Measurements from ENCODE around the gene MRPS12.
"Not testable (repeated sequence)": the region's sequence is repeated elsewhere in the genome, so short reads cannot be mapped to it uniquely, and the experiment has no call there.

Gene MRPS12

DNA sequence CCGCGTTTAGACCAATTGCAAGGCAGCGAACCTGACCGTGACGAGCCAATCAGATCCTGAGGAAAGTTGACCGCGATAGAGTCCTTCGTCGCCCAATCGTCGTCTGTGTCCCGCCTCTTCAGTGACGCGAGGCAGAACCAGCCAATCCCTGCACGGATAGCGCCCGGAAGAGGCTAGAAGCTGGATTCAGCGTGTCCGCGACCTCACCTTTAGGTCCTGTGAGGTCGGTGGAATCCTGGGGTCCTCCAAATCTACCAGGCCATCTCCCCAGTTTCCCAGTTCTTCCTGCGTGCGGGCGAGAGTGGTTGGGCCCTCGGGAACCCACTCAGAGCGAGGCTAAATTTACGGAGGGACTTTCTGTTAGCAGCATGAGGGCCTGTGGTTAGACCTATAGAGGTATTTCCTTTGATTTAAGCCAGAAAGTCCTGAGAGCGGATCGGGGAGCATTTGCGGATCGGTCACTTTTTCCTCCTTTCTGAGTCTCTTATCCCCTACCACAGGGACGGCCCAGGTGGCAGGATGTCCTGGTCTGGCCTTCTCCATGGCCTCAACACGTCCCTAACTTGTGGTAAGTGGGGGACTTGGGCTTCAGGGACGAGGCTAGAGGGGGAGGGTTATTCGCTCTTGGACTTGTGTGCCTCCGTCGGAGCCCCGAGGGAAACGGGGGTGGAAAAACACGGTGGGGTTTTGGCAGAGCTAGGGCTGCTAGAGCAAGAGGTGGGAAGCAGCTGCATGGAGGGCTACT is at the start of gene MRPS12:
Gene MRPS12, plus strand, starts transcription at position 169 of the 745 bp plus-strand sequence. Its CDS starts 351 bp downstream, at position 520.
- DNase-seq, result peak; percentile 99 to 100 (median 100)

DNA sequence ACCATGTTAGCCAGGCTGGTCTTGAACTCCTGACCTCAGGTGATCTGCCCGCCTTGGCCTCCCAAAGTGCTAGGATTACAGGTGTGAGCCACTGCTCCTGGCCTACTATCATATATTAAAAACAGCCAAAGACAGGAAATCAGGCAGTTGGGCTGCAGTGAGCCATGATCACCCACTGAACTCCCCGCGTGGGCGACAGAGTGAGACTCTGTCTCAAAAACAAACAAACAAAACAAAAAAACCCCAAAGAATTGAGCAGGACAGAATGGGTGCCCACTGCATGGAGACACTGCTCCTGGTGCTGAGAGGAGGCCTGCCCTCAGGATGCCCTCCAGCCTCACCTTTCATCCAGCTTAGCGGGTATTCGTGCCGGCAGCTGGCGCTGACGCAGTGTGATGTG is 47.5 kb upstream of the MRPS12 start:
- DNase-seq, result no peak

DNA sequence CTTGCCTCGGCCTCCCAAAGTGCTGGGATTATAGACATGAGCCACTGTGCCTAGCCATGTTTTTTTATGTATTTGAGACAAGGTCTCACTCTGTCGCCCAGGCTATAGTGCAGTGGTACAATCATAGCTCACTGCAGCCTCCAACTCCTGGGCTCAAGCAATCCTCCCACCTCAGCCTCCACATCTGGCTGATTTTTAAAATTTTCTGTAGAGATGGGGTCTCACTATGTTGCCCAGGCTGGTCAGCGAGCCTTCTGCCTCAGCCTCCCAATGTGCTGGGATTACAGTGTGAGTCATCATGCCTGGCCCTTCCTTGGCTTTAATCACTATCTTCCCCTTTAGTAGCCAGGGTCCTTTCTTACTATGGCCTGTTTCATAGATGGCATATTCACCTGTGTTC is 46.1 kb upstream of the MRPS12 start:
- DNase-seq, result not testable (repeated sequence)

DNA sequence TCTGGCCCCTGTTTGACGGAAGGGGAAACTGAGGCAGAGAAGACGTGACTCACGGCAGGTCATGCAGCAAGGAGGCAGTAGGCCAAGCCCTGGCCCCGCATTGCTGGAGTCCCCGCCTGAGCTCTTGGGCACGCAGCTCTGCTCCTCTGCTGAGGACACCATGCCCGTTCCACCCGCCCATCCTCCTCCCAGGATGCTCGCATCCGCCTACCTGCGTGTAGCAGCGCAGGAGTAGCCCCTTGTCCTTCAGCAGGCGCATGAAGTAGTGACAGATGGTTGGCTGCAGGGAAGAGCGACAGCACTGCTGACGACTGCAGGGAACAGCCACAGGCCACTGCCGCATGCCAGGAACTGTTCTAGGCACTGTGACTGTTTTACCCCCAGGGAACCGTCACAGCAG is 41.9 kb upstream of the MRPS12 start:
- DNase-seq, result no peak

DNA sequence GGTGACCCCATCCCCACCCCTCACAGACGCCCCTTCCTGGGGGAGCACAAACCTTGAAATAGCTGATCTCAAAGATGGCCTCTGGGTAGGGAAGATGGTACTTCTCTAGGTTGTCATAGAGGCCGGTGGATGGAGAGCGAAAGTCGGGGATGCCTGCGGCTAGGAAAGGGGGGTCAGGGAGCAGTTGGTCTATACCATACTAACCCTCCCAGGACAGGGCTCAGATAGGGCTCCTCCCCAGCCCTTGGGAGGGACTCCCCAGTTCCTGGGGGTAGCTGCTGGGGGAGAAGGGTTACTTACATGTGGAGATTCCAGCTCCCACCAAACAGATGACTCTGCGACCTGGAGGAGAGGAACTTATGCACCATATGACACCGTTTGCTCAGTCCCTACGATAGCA is 40.9 kb upstream of the MRPS12 start:
- no peak for DNase-seq

DNA sequence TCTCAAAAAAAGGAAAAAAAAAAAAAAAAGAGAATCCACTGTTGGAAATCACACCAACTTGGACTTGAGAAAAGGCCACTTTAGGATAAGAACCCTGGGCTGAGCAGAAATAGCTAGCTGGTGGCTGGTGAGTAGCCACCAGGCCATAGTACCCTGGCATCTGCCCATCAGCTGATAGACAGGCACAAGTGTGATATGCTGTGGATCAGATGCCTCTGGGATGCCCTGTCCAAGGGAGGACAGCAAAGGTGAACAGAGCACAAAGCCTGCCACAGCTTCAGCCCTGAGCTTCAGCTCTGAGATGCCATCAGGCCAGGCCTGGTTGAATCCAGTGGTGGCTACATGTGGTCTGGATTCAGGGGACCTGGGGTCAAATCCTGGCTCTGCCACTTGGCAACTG is 40.1 kb upstream of the MRPS12 start:
- no peak for DNase-seq

DNA sequence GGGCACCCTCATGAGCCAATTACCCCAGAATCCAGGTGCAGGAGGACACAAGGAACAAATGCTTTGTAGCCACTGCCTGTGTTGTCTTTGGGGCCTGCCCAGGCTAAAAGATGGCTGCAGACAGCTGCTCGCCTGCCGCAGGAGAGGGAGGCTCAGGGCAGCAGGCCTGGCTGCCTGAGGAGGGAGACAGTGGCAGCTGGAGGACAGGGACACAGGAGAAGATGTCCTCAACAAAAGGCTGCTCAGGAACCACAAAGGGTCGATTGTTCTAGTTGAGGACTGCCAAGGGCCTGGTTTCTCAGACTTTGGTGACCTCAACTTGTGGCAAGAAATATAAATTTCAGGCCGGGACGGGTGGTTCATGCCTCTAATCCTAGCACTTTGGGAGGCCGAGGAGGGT is 39.0 kb upstream of the MRPS12 start:
- no peak for DNase-seq

DNA sequence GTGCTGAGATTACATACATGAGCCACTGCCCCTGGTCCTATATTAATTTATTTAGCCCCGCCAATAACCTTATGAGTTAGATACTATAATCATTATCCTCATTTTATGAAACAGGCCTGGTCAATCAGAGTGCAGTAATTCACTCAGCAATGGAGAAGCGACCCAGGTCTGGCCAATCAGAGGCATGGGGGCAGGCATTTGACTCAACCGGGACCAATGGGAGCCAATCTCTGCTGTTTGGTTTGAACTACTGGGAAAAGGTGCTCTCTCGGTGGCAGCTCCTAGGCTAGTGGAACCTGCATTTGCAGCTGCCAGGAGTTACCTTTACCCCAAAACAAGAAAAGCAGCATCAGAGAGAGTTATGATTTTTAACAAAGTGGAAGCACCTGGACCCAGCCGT is 37.9 kb upstream of the MRPS12 start:
- no peak for DNase-seq

DNA sequence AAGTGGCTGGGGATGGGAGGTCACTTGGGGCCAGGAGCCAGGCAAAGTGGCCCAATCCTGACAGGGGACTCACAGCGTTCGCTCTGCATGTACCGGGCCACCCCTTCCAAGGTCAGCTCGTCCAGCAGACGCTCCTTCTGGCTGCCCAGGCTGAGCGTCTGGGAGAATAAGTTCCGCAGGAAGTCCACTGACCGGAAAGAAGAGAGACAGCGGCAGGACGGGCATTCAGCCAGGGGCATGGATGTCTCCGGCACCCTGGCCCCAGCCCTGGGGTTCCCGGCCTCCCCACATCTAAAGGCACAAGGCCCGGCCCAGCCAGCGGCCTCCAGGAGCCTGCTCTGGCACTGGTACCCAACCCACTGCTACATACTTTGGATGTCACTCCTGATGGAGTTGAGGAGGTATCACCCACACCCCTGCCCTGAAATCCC is 37.4 kb upstream of the MRPS12 start:
- DNase-seq, result no peak

DNA sequence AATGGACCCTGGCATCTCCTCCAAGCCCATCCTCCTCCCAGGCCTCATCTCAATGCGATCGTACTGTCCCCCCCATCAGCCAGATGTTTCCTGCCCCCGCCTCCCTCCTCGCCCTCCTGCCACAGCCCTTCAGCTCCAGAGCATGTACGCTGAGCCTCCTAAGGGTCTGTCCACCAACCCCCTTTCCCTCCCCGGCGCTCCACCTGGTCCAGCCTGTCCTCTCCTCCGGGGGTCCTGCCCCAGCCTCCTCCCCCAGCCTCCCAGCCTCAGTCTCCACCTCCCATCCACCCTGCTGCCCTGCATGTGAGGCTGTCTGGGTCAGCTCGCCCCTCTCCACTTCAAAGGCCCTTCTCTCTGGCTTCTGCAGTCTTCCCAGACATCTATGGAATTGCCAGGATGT is 35.8 kb upstream of the MRPS12 start:
- no peak for DNase-seq

DNA sequence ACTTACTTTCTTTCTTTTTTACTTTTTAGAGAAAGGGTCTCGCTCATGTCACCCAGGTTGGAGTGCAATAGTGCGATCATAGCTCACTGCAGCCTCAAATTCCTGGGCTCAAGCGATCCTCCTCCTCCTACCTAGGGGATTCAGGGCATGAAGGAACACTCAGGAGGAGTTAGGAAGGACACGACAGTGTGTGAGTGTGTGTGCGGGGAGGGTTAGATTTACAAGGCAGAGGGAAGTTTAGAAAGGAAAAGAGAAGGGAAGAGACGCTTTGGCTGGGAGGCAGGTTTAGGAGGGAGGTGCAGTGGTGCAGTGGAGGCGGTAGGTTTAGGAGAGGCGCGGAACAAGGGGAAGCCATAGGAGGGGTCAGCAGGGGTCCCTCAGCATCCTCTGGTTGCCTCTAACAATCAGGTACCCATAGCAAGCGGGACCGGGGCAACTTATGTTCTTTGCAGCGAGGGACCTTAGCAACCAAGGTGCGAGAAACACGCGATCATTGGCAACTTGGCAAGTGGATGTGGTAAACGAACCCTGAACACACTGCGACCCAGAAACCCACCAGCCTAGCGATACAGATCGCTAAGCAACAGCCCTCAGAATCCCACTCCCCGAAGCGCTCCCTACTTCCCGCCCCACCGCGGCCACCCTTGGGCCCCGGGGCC is 31.8 kb upstream of the MRPS12 start:
- peak in 2 of 3 donors; percentile 16 to 41 for DNase-seq

DNA sequence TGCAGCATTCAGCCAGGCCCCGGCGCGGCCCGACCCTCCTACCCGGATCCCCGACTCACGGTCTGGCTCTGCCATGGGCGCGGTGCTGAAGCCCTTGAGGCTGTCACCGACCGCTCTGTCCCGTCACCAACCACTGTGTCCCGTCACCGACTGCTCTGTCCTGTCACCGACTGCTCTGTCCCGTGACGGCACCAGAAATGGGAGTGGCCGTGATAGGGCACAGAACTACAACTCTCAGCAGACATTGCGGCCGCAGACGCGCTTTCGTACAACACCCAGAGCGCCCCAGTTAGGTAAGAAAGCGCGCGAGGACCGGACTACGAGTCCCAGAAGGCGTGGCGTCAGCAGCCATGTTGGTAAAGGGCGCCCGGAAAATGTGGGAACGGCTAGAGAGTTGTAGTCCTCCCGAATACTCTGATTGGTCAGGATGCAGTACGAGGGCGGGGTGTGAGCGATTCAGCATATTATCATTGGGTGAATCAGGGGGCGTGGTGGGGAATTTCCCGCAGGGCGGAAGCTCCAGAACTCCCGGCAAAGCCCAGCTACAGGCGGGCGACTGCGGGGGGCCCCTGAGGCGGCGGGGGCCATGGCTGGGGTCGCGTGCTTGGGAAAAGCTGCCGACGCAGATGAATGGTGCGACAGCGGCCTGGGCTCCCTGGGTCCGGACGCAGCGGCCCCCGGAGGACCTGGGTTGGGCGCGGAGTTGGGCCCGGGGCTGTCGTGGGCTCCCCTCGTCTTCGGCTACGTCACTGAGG is 31.1 kb upstream of the MRPS12 start, which contains the start of the genes NFKBIB and SIRT2:
Gene NFKBIB, plus strand, starts transcription at position 523 of the 755 bp plus-strand sequence. Its CDS starts 64 bp downstream, at position 587.
Gene SIRT2, minus strand, starts transcription at position 172 of the 755 bp plus-strand sequence. Its CDS starts 97 bp downstream, at position 75.
- peak; percentile 99 to 100 (median 100) for DNase-seq

DNA sequence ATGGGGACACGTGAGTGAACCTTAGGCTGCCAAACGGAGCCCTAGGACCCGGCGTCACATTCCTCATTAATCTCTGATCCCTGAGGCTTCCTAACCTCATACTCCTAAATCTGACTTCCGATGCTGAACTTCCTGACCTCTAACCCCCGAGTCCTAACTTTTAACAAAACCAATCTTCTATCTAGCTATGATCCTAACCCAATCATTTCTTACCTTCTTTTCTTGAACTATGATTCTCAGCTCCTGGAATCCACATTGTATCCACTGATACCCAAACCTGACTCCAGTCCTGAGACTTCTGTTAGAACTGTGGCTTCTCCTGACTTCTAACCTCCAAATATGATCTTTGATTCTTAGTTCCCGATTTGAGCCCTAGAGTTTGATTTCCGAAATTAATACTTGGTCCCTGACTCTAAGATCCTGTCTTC is 30.5 kb upstream of the MRPS12 start:
- DNase-seq, result peak in 2 of 3 donors; percentile 72 to 76

DNA sequence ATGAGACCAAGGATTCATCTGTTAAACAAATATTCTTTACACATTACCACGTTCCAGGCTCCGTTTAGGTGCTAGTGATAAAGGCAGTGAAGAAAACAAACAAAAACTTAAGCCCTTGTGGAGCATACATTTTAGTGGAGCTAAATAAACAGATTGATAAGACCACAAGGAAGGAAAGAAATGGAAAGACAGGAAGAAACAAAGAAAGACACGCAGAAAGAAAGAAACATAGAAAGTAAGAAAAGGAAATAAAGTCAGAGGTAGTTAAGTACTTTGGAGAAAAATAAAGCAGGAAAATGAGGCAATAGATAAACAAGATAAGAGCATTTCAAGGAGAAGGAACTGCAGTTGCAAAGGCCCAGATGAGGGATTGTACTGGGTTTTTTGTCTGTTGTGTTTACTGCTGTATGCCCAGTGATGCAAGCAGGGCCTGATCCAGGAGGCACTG is 30.0 kb upstream of the MRPS12 start:
- DNase-seq, result peak in 2 of 3 donors; percentile 27 to 33

DNA sequence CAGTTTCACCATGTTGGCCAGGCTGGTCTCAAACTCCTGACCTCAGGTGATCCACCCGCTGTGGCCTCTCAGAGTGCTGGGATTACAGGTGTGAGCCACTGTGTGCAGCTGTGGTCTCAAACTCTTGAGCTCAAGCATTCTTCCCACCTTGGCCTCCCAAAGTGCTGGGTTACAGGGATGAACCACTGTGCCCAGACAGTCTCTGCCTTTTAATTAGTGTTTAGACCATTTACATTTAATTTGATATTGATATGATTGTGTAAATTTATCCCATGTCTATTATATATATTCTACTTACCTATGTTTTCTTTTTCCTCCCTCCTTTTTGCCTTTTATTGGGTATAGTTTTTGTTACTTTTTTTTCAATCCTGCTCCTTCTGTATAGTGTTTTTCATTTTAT is 29.1 kb upstream of the MRPS12 start:
- no peak for DNase-seq

DNA sequence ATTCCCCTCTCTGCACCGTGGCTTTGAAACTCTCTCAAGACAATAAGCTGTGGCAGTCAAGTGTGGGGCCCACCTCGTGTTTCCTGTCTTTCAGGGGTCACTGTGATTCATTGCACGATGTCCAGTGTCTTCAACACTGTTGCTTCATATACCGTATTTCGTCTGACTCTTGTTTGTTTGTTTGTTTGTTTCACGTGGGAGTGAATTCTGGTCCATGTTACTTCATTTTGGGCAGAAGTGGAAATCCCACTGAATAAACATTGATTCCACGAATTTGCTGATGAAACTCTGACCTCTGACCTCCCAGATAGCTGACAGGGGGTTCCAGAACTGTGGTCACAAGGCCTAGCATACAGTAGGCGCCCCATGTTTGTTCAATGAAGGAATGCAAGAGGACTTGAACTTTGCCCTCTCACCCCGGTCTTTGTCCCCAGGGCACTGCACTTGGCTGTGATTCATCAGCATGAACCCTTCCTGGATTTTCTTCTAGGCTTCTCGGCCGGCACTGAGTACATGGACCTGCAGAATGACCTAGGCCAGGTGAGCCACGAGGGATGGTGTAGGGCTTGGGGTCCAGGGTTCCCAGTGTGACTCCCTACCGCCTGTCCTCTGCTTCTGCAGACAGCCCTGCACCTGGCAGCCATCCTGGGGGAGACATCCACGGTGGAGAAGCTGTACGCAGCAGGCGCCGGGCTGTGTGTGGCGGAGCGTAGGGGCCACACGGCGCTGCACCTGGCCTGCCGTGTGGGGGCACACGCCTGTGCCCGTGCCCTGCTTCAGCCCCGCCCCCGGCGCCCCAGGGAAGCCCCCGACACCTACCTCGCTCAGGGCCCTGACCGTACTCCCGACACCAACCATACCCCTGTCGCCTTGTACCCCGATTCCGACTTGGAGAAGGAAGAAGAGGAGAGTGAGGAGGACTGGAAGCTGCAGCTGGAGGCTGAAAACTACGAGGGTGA is 25.9 kb upstream of the MRPS12 start:
- DNase-seq, result peak; percentile 27 to 52 (median 44)

DNA sequence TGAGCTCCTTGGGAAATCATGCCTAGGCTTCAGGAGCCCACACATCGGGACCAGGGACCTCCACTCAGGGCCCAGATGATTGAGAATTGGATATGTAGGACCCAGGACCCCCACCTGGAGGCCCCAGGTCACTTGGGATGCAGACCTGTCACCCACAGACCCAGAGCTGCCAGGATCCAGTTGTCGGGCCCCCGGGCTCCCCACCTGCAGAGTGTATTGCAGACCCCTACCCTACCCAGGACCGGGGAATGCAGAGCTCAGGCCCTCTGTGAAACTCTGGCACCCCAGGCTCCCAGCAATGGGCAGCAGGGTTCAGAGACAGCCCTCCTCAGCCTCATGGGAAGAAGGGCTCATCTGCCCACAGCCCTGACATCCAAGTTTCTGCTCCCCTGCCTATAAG is 25.1 kb upstream of the MRPS12 start:
- DNase-seq, result no peak

DNA sequence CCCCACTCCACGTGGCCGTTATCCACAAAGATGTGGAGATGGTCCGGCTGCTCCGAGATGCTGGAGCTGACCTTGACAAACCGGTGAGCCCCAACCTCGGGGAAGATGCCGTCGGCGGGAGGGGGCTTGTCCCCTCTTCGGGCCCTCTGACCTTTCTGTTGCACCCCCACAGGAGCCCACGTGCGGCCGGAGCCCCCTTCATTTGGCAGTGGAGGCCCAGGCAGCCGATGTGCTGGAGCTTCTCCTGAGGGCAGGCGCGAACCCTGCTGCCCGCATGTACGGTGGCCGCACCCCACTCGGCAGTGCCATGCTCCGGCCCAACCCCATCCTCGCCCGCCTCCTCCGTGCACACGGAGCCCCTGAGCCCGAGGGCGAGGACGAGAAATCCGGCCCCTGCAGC is 23.5 kb upstream of the MRPS12 start:
- no peak for DNase-seq

DNA sequence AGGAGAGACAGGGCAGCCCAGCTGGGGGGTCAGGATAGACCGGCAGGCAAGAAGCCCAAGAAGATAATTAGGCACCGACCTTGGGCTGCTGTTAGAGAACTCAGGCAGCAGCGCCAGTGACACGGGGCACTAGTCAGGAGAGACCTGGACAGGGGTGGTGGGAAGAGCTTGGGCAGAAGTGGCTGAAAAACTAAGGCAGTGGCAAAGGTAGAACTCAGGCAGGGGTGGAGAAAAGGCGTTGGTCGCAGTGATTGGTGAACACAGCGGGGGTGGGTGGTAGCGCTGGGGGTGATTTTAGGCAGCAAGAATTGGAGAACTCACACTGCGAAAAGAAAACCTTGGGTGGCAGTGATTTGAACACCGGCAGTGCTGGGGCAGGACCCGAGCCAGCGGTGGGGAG is 23.1 kb upstream of the MRPS12 start:
- DNase-seq, result no peak

DNA sequence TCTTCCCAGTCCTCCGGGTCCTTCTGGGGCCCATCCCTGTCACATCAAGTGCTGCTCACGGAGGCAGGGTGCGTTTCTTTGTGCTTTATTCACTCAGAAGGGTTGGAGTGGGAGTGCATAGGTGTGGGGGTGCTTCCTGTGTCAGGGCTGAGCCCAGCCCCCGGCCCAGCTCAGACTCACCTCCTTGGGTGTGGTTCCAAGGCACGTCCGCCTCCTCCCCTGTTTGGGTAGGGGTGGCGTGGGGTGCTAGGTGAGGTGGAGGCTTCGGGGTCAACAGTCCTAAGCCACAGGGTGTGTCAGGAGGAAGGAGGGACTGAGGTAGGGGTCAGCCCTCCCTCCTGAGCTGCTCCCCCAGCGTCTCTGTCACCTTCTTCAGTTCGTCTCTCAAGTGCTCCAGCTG is 21.8 kb upstream of the MRPS12 start:
- no peak for DNase-seq

DNA sequence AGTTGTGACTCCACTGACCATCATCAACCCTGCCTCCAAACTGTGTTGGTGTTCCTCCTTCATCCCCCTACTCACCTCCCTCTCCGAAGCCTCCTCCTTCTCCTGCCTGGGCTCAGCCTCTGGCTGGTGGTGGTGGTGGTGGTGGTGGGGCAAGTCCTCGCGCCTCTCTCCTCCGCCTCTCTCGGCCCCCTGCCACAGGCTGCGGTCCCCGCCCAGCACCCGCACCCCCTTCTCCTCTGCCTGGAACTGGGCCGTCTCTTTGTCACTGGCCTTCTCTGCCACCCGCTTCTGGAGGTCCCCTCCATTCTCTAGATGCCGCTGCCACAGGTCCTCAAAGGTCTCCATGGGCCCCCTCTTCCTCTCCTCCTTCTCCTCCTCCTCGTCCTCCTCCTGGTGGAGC is 20.3 kb upstream of the MRPS12 start:
- no peak for DNase-seq

DNA sequence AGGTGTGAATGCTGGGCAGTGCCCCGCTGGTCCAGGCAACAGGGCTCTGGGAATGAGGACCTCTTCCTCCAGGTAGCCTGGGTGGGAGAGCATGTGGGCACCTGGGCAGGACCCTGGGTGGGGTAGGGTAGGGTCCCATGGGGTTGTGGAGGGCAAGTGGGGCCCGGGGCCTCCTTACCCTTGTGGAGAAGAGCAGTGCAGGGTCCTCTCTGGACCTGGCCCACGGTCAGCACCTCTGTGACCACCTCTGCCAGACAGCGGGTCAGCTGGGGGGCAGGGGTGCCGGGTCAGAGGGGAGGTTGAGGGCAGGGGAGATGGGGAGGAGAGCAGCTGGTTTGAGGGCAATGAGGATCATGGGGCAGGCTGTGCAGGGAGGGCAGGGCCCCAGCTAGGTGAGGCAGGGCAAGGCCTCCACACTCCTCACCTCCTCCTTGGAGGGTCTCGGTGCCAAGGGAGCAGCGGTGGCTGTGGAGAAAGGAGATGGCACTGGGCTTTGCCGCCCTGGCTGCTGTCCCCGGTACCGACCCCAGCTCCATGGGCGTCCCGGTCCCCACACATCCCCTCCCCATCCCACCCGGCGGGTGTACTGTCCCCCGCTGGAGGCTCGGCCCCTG is 19.2 kb upstream of the MRPS12 start:
- DNase-seq, result no peak

All from suppressor macrophage treated with lipopolysaccharide for 1 hour (primary cell).